Mesothelial cell of epicardium (in vitro differentiated cells): ENCODE results near the gene TJP2. TPM values are rescaled to one million over a fixed set of nuclear protein-coding genes. Genes with fewer than 3 reads are reported as not detected.

Experiments used
- DNase-seq, 2 experiments: peaks; one replicate each; pipeline ENCODE4 v3.0.0; 2021; ENCODE audit warnings: low spot score in 2 of 2; ENCODE audit not compliant: unreplicated experiment in 2 of 2
- H3K27ac Mint-ChIP-seq: 2 replicates; pipeline ENCODE4 v1.8.0; 2021; ENCODE audit warnings: mixed read lengths
- H3K27me3 Mint-ChIP-seq: 2 replicates; pipeline ENCODE4 v1.8.0; 2021; ENCODE audit warnings: low read depth, mixed read lengths
- H3K36me3 Mint-ChIP-seq: 2 replicates; pipeline ENCODE4 v1.8.0; 2021; ENCODE audit warnings: mixed read lengths
- H3K4me1 Mint-ChIP-seq: 2 replicates; pipeline ENCODE4 v1.8.0; 2021; ENCODE audit warnings: mixed read lengths
- H3K4me3 Mint-ChIP-seq: 2 replicates; pipeline ENCODE4 v1.8.0; 2021; ENCODE audit warnings: mild to moderate bottlenecking, moderate library complexity, mixed read lengths
- H3K9me3 Mint-ChIP-seq: 2 replicates; pipeline ENCODE4 v1.8.0; 2021; ENCODE audit warnings: mixed read lengths
- total RNA-seq: library from RNA; stranded (reverse); gene quantifications from 3 replicates; pipeline ENCODE4 v1.2.1, GENCODE V29; 2021
- TF ChIP-seq, protein P1 (sequence below): fragments of 200-600 bp; sonication (generic); IDR thresholded peaks from one replicate; pipeline ENCODE4 v1.5.0; 2021; ENCODE audit warnings: antibody characterized with exemption; ENCODE audit not compliant: unreplicated experiment

Gene TJP2
- total RNA-seq, 1 donor from 2014 or later: 58.0 TPM

DNA sequence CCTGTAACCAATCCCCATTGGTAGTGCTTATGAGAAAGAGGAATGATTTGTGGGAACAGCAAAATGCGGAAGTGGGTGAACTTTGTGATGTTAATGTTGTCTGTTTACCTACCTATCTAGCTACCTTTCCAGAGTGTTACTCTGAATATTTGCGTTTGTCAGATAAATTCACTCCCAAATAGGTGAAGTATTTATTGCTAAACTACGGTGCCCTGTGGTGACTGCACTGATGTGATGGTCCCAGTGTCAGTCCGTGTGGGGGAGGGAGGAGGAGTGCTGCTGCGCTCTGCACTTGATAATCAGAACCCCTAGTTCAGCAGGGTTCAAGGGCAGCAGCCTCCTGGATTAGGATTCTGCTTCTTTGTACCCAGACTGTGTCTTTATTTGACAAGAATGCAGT, 55.3 kb downstream of the TJP2 start:
- TF ChIP-seq, protein P1, sequence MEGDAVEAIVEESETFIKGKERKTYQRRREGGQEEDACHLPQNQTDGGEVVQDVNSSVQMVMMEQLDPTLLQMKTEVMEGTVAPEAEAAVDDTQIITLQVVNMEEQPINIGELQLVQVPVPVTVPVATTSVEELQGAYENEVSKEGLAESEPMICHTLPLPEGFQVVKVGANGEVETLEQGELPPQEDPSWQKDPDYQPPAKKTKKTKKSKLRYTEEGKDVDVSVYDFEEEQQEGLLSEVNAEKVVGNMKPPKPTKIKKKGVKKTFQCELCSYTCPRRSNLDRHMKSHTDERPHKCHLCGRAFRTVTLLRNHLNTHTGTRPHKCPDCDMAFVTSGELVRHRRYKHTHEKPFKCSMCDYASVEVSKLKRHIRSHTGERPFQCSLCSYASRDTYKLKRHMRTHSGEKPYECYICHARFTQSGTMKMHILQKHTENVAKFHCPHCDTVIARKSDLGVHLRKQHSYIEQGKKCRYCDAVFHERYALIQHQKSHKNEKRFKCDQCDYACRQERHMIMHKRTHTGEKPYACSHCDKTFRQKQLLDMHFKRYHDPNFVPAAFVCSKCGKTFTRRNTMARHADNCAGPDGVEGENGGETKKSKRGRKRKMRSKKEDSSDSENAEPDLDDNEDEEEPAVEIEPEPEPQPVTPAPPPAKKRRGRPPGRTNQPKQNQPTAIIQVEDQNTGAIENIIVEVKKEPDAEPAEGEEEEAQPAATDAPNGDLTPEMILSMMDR: no peak
- DNase-seq: no peak
- Mint-ChIP-seq H3K27ac (no peak overlapping the region), H3K36me3 (peaks cover 28% of the 10 kb centered on the region), H3K27me3 (no peaks in the 10 kb centered on the region), H3K9me3 (no peaks in the 10 kb centered on the region), H3K4me3 (no peak overlapping the region), H3K4me1 (peaks cover 7% of the 10 kb centered on the region)

DNA sequence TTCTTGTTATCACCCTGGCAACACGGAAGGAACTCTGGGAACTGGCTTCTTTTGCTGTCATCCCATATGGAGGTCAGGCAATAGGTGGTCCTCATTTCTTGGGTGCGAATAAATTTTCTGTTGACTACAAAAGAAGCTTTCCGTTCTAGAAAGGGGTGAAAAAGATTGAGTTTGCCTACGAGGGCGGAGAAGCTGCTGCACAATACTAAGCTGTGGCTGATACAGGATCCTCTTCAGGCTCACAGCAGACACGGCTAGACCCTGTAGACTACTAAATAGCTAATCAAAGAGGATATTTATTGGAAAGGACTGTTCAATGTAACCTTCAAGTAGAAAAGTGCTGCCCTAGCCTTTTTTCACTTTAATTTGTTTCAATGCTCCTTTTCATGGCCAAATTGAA, 58.1 kb downstream of the TJP2 start:
- Mint-ChIP-seq H3K4me1 (peaks cover 5% of the 10 kb centered on the region), H3K36me3 (peaks cover 31% of the 10 kb centered on the region), H3K27me3 (no peaks in the 10 kb centered on the region), H3K4me3 (no peak overlapping the region), H3K27ac (no peak overlapping the region), H3K9me3 (no peaks in the 10 kb centered on the region)
- TF ChIP-seq, protein P1: no peak
- DNase-seq: no peak

DNA sequence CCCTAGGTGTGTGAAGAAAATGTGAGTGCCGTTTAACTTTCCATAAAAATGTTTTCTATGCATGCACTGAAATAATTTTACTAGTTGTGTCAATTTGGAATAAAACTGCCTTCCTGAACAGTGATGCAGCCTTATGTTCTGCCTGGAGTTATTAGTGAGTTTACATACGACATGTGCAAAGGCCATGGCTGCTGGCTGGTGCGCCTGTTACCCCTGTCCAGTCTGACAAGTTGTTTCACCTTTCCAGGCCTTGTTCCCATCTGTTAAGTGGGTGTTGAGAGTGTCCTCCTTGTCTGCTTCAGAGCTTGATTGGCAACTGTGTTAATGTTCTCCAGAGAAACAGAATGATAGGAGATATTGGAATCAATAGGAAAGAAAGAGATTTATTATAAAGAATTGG, 60.6 kb downstream of the TJP2 start:
- no peak overlapping the region for H3K4me3 Mint-ChIP-seq
- TF ChIP-seq, protein P1: no peak
- H3K36me3 Mint-ChIP-seq: peaks cover 29% of the 10 kb centered on the region
- DNase-seq: no peak
- H3K9me3 Mint-ChIP-seq: no peaks in the 10 kb centered on the region
- no peaks in the 10 kb centered on the region for H3K27me3 Mint-ChIP-seq
- no peak overlapping the region for H3K27ac Mint-ChIP-seq
- peaks cover 5% of the 10 kb centered on the region for H3K4me1 Mint-ChIP-seq

DNA sequence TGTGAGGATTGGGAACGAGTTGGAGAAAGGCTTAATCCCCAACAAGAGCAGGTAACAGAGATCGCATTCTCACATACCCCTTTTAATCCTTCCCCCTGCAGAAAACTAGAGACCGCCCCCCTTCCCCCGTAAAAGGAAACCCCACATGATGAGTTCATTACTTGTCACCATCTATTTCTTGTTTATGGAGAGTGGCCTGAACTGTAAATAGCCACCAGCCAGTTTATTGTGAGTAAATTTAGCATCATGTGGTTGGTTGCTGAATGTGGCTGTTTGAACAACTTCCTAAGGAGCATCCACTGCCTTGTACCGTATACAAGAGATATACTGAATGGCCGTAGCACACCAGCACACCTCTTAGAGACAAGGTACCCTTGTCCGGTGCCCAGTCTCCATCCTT, 62.1 kb downstream of the TJP2 start:
- Mint-ChIP-seq H3K27ac (no peak overlapping the region), H3K9me3 (no peaks in the 10 kb centered on the region), H3K4me1 (peaks cover 5% of the 10 kb centered on the region), H3K36me3 (peaks cover 29% of the 10 kb centered on the region), H3K4me3 (no peak overlapping the region), H3K27me3 (no peaks in the 10 kb centered on the region)
- TF ChIP-seq, protein P1: no peak
- DNase-seq: no peak

DNA sequence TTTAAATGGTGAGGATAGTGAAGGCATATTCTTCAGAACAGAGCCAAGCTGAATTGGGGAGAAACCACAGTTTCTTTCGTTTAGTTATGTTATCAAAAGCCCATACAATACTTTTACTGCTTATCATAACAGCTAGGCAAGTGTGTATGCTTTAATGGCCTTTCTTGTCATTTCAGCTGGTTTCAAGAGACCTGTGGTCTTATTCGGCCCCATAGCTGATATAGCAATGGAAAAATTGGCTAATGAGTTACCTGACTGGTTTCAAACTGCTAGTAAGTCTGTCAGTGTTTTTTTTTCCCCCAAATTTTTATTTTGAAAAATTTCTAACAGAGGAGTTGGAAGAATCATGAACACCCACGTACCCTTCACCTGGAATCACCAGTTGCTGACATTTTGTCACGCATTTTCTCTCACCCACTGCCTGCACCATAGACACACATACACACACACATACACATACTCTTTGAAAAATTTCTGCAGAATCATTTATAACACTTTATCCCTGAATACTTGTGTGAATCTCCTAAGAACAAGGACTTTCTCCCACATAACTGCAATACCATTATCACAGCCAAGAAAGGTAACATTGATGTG, 63.7 kb downstream of the TJP2 start:
- TF ChIP-seq, protein P1: no peak
- DNase-seq: no peak
- H3K27ac Mint-ChIP-seq: no peak overlapping the region
- peaks cover 28% of the 10 kb centered on the region for H3K36me3 Mint-ChIP-seq
- no peak overlapping the region for H3K4me3 Mint-ChIP-seq
- no peaks in the 10 kb centered on the region for H3K9me3 Mint-ChIP-seq
- H3K4me1 Mint-ChIP-seq: peaks cover under 1% of the 10 kb centered on the region
- H3K27me3 Mint-ChIP-seq: no peaks in the 10 kb centered on the region

DNA sequence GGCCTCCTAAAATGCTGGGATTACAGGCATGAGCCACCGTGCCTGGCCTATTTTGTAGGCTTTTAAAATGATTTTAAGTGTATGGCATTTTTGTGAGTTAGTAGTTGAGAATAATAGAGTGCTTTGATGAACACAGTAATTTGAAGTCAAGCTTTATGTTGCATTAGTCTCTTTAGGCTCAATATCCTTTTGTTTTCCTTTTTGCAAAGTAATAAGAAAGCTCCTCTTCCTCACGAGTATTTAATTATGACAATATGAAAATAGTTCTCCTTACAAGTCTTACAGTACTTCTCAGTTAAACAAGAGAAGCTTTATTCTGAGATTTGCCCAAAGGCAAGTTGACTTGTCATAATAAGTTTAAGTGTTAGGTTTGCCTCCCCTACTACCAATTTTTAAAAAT, 69.0 kb downstream of the TJP2 start:
- Mint-ChIP-seq H3K9me3 (no peaks in the 10 kb centered on the region), H3K36me3 (peaks cover 32% of the 10 kb centered on the region), H3K4me3 (no peak overlapping the region), H3K4me1 (no peaks in the 10 kb centered on the region), H3K27me3 (no peaks in the 10 kb centered on the region), H3K27ac (no peak overlapping the region)
- no peak for DNase-seq
- TF ChIP-seq, protein P1: no peak
